AG10803 (cell line): ENCODE measurements around the gene CLVS2.

Experiments used
- DNase-seq: peaks from one replicate; pipeline ENCODE4 v3.0.0; 2010; ENCODE audit warnings: low read depth
- H3K4me3 ChIP-seq: 2 replicates; pipeline ENCODE4 v1.5.1; 2011; ENCODE audit warnings: mild to moderate bottlenecking, low read length, control low read depth
- TF ChIP-seq, protein P1 (sequence below): conservative IDR thresholded peaks from 2 replicates; pipeline ENCODE4 v1.5.1; 2011; ENCODE audit warnings: mild to moderate bottlenecking, low read length, control low read depth, inconsistent platforms

The CLVS2 gene, protein sequence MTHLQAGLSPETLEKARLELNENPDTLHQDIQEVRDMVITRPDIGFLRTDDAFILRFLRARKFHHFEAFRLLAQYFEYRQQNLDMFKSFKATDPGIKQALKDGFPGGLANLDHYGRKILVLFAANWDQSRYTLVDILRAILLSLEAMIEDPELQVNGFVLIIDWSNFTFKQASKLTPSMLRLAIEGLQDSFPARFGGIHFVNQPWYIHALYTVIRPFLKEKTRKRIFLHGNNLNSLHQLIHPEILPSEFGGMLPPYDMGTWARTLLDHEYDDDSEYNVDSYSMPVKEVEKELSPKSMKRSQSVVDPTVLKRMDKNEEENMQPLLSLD

DNA sequence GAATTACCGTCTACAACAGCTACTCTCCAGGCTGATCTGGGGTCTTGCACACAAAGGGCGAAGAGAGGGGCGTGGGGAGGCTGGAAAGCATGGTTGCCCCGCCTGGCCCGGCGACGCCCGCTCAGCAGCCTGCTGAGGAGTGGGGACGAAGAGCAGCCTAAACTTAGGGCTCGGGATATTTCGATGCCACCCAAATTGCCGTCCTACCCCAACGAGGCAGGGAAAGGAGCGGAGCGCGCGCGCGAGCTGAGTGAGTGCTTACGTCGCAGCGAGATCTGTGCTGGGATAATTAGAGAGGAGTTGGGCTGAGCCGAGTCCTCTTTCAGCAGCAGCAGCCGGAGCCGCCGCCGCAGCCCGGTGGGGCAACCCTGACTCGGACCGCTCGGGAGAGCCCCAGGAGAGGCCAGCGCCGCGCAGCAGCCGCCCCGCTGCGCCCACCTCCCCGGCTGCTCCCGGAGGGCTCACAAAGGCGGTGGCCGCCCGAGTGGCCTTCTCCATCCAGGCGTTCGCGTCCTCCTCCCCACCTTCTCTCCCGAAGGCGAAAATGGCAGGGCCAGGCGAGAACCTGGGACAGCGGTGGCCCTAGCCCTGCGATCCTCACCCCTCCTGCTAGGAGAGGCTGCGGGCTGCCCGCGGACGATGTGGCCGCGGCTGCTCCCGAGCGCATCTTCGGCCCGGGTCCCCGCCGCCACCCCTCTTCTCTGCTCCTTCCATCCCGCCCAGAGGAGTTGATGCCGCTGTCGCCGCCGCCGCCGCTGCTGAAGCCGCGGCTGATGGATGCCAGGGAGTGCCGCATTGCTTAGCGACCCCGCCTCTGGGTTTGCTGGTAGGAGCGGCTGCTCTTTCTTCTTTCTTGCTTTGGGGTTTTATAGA, at the start of gene CLVS2:
CLVS2 (plus strand) TSS at position 315 of the 873 bp plus-strand sequence. CDS start 1,543 bp downstream, outside the sequence.
- peak within 1 kb of the TSS; percentile 26 for H3K4me3 ChIP-seq
- TF ChIP-seq, protein P1, sequence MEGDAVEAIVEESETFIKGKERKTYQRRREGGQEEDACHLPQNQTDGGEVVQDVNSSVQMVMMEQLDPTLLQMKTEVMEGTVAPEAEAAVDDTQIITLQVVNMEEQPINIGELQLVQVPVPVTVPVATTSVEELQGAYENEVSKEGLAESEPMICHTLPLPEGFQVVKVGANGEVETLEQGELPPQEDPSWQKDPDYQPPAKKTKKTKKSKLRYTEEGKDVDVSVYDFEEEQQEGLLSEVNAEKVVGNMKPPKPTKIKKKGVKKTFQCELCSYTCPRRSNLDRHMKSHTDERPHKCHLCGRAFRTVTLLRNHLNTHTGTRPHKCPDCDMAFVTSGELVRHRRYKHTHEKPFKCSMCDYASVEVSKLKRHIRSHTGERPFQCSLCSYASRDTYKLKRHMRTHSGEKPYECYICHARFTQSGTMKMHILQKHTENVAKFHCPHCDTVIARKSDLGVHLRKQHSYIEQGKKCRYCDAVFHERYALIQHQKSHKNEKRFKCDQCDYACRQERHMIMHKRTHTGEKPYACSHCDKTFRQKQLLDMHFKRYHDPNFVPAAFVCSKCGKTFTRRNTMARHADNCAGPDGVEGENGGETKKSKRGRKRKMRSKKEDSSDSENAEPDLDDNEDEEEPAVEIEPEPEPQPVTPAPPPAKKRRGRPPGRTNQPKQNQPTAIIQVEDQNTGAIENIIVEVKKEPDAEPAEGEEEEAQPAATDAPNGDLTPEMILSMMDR, result no peak
- peak; percentile 8 for DNase-seq

DNA sequence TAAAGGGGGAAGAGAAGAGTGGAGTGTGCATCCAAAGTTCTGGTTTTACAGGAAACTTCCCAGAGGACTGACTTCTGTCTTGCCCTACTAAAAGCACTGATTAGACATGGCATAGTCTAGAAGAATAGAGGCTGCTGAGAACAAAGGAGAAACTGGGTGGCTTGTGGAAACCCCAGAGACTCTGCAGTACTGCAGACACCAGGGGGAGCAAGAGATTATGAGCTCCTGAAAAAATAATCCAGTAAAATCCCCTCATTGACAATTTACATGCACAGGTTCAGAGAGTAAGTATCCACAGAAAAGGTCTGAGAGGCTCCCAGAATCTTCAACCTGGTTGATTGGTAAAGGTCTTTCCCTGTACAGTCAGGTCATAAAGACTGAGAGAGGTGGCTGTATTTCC, 48.7 kb upstream of the CLVS2 start:
- H3K4me3 ChIP-seq, result no peak overlapping the region
- no peak for DNase-seq
- TF ChIP-seq, protein P1, result no peak

DNA sequence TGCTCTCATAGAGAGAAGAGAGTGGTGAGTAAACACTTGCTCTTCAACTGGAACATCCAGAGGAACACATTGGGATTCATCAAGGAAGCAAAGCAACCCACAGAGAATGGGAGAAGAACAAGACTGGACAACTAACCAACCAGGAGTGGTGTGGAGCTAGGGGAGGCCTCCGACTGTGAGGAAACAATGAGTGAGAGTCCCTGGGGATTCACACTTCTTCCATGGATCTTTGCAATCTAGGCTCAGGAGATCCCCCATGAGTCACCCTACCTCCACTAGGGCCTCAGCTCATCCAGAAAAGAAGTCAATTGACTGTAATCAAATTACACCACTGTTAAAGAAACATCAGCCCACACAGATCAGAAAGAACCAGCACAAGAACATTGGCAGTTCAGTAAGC, 42.3 kb upstream of the CLVS2 start:
- DNase-seq, result no peak
- H3K4me3 ChIP-seq, result no peak overlapping the region
- TF ChIP-seq, protein P1, result no peak

DNA sequence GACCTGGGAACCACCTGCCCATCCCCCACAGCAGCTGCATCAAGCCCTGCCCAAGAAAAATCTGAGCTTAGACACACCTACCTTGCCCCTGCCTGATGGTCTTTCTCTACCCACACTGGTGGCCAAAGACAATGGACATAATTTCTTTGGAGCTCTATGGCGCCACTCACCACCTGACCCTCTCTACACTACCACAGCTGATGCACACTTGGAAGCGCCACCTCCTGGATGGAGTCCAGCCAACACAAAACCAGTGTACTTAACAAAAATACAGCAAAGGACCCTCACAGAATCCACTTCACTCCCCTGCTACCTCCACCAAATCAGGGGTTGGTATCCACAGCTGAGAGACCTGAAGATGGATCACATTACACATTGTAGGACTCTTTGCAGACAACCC, 39.7 kb upstream of the CLVS2 start:
- DNase-seq, result no peak
- no peak overlapping the region for H3K4me3 ChIP-seq
- TF ChIP-seq, protein P1, result no peak

DNA sequence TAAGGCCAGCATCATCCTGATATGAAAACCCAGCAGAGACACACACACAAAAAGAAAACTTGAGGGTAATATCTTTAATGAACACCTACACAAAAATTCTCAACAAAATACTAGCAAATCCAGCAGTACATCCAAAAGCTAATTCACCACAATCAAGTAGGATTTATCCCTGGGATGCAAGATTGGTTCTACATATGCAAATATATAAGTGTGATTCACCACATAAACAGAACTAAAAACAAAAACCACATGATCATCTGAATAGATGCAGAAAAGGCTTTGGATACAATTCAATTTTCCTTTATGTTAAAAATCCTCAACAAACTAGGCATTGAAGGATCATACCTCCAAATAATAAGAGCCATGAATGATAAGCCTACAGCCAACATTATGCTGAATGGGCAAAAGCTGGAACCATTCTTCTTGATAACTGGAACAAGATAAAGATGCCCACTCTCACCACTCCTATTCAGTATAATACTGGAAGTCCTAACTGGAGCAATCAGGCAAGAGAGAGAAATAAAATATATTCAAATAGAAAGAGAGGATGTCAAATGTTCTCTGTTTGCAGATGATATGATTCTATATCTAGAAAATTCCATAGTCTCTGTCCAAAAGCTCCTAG, 33.9 kb upstream of the CLVS2 start:
- DNase-seq, result no peak
- TF ChIP-seq, protein P1, result no peak
- no peak overlapping the region for H3K4me3 ChIP-seq

DNA sequence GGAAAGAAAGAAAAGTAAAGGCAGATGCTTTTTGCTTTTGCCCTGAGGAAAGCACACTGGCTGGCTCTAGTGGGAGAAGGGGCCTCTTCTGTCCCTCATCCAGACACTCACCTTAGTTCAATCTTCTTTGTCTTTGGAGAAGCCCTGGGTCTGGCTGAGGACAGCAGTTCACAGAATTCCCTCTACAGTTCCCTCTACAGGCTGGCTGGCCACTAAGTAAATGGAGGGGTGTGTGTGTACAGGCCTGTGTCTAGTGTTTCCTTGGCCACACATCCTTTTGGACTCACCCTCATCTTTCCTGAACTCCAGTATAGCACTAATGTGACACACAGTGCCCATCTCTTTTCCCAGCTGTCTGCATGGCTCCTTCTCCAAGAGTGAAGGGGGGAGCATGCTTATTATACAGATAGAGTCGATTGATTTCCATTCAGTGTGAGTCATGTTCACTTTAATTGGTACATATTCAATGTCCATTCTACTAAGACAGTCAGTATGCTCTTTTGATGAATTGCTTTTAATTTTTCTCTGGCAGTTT, 26.0 kb upstream of the CLVS2 start:
- TF ChIP-seq, protein P1, result no peak
- no peak overlapping the region for H3K4me3 ChIP-seq
- DNase-seq, result no peak
